Ovary (tissue), 3 donors: ENCODE measurements around the gene PRR19.

Experiments used
- EP300 ChIP-seq: sonication (generic); formaldehyde crosslinking; IDR thresholded peaks from one replicate; pipeline ENCODE4 v1.6.1; 2017; ENCODE audit warnings: antibody characterized with exemption
- TF ChIP-seq, protein P1 (sequence below), 3 donors: fragments of 450-650 bp in 2 of 3; fragments of 200-600 bp in 1 of 3; IDR thresholded peaks; one replicate each; pipeline versions ENCODE4 v1.5.1 to v1.8.0; 2016 to 2022; ENCODE audit warnings: antibody characterized with exemption in 3 of 3, mild to moderate bottlenecking in 1 of 3
- donor health status: DM: no; HTN: no; CAD: no.

DNA sequence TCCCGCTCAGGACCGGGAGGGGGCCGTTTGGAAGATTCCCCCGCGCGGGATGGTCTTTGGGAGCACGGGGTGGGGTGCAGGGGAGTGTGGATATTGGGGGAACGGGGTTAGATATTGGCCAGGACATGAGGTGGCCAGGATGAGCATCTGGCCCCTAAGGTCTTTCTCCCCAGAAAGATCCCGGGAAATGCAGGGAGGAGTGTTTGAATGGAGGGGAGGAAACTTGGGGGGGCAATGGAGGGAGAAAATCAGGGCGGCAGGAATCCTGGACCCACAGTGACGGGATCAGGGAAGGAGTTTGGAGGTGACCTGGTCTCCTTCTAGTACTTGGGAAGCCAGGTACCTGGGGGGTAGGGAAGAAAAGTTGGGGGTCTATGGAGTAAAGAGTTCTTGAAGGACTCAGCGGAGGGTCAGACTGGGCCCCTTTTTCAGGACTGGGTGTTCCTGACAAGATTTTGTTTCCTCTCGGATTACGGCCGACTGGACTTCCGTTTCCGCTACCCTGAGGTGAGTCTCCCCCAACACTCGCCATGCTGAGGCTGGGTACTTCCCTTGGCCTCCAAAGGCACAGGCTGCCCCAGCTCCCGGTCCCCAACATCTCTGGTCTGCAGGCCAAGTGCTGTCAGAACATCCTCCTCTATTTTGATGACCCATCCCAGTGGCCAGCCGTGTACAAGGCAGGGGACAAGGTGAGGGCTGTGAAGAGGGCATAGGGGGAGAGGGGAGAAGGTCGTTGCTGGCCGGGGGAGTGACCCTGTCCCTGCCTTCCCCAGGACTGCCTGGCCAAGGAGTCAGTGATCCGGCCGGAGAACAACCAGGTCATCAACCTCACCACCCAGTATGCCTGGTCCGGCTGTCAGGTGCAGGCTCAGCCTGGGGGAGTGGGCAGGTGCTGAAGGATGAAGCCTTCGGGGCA lies 12.2 kb downstream of the PRR19 start:
- TF ChIP-seq, protein P1, sequence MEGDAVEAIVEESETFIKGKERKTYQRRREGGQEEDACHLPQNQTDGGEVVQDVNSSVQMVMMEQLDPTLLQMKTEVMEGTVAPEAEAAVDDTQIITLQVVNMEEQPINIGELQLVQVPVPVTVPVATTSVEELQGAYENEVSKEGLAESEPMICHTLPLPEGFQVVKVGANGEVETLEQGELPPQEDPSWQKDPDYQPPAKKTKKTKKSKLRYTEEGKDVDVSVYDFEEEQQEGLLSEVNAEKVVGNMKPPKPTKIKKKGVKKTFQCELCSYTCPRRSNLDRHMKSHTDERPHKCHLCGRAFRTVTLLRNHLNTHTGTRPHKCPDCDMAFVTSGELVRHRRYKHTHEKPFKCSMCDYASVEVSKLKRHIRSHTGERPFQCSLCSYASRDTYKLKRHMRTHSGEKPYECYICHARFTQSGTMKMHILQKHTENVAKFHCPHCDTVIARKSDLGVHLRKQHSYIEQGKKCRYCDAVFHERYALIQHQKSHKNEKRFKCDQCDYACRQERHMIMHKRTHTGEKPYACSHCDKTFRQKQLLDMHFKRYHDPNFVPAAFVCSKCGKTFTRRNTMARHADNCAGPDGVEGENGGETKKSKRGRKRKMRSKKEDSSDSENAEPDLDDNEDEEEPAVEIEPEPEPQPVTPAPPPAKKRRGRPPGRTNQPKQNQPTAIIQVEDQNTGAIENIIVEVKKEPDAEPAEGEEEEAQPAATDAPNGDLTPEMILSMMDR (IDR thresholded peaks at IDR 0.05) = no peak
- no peak for TF ChIP-seq EP300
